Activated CD4-positive, alpha-beta T cell treated with anti-CD3 and anti-CD28 coated beads, Interleukin-2, amount 10 ng/mL, durations not matched to agents 24 days and 14 days (primary cell): ENCODE measurements around the gene KCNAB1. TPM values are rescaled to one million over a fixed set of nuclear protein-coding genes. Genes with fewer than 3 reads are reported as not detected.
"Not testable (repeated sequence)": the region's sequence is repeated elsewhere in the genome, so short reads cannot be mapped to it uniquely, and the experiment has no call there.

Source experiments
- DNase-seq: peaks from one replicate; pipeline ENCODE4 v3.0.0; 2022
- H3K27ac Mint-ChIP-seq: one replicate; pipeline ENCODE4 v1.8.0; 2022; ENCODE audit warnings: mild to moderate bottlenecking, mixed read lengths
- H3K27me3 Mint-ChIP-seq: one replicate; pipeline ENCODE4 v1.8.0; 2022; ENCODE audit warnings: mixed read lengths
- H3K36me3 Mint-ChIP-seq: one replicate; pipeline ENCODE4 v1.8.0; 2022; ENCODE audit warnings: low read depth, mild to moderate bottlenecking, mixed read lengths
- H3K4me1 Mint-ChIP-seq: one replicate; pipeline ENCODE4 v1.8.0; 2021; ENCODE audit warnings: mixed read lengths
- H3K4me3 Mint-ChIP-seq: one replicate; pipeline ENCODE4 v1.8.0; 2022; ENCODE audit warnings: mild to moderate bottlenecking, moderate library complexity, mixed read lengths
- H3K9me3 Mint-ChIP-seq: one replicate; pipeline ENCODE4 v1.8.0; 2021; ENCODE audit warnings: mixed read lengths
- intact Hi-C: fragments of 100-400 bp; cut with micrococcal nuclease; formaldehyde crosslinking; loops from one replicate; pipeline ENCODE4 v1.15.1; 2023
- total RNA-seq: library from RNA; stranded (reverse); gene quantifications from 2 replicates; pipeline ENCODE4 v1.2.3, GENCODE V29; 2022

Gene KCNAB1
- total RNA-seq, result not detected in 2 replicates

DNA sequence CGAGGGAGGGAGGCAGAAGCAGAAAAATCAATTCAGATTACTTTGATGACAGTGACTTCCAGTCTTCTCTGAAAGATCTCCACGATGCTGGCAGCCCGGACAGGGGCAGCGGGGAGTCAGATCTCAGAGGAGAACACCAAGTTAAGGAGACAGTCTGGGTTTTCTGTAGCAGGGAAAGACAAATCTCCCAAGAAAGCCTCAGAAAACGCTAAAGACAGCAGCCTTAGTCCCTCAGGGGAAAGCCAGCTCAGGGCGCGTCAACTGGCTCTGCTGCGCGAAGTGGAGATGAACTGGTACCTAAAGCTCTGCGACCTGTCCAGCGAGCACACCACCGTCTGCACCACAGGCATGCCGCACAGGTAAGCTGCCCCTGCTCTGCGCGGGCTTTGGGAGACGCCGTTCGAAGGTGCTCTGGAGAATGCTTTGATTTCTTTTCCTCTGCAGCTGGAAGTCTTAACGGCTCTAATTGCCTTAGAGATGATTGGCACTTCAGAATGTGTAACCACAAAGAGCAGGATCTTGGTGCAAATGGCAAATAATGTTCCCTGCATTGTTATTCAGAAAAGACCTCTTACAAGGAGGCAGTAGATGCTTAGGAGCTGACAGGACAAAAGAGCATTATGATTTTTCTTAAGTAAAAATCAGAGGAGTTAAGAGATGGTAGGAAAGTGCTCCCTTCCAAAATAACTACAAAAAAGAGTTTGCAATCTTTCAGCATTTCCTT, at the start of gene KCNAB1:
Gene KCNAB1, plus strand, starts transcription at position 51 of the 724 bp plus-strand sequence.
- no peaks in the 10 kb centered on the region for H3K9me3 Mint-ChIP-seq
- no peaks in the 10 kb centered on the region for H3K4me1 Mint-ChIP-seq
- H3K4me3 Mint-ChIP-seq, result no peak within 1 kb of the TSS
- DNase-seq, result no peak
- no peak within 1 kb of the TSS for H3K27ac Mint-ChIP-seq
- H3K27me3 Mint-ChIP-seq, result peaks cover 15% of the 10 kb centered on the region
- intact Hi-C loops, result no loop called here
- H3K36me3 Mint-ChIP-seq, result no peaks in the 10 kb centered on the region

DNA sequence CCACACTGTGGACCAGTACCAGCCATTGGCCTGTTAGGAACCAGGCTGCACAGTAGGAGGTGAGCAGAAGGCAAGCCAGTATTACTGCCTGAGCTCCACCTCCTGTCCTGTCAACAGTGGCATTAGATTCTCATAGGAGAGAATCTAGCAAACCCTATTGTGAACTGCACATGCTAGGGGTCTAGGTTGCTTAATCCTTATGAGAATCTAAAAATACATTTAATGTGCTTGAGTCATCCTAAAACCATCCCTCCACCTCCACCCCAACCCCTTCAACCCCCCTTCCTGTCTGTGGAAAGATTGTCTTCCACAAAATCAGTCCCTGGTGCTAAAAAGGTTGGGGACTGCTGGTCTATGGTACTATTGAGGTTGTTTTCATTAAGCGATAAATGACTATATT, 49.3 kb upstream of the KCNAB1 start:
- Mint-ChIP-seq H3K4me3 (no peak overlapping the region), H3K27ac (no peak overlapping the region), H3K4me1 (no peaks in the 10 kb centered on the region), H3K36me3 (no peaks in the 10 kb centered on the region), H3K27me3 (peaks cover 8% of the 10 kb centered on the region), H3K9me3 (no peaks in the 10 kb centered on the region)
- intact Hi-C loops, result no loop called here
- no peak for DNase-seq

- intact Hi-C loops, H3K36me3 Mint-ChIP-seq, H3K4me3 Mint-ChIP-seq, H3K4me1 Mint-ChIP-seq, H3K9me3 Mint-ChIP-seq, H3K27ac Mint-ChIP-seq: not testable (repeated sequence)
- peak; percentile 35 for DNase-seq
- peaks cover 18% of the 10 kb centered on the region for H3K27me3 Mint-ChIP-seq
These were observed 47.3 kb upstream of the KCNAB1 start for GRCh38 chr3:156072950-156073657.

GRCh38 chr3:156090126-156090525, 30.3 kb upstream of the KCNAB1 start:
- Mint-ChIP-seq H3K27ac (no peak overlapping the region), H3K27me3 (peaks cover 9% of the 10 kb centered on the region), H3K36me3 (no peaks in the 10 kb centered on the region), H3K9me3 (no peaks in the 10 kb centered on the region), H3K4me3 (no peak overlapping the region), H3K4me1 (no peaks in the 10 kb centered on the region)
- peak; percentile 40 for DNase-seq
- intact Hi-C loops, result no loop called here

GRCh38 chr3:156093964-156094363, 26.4 kb upstream of the KCNAB1 start:
- peak; percentile 37 for DNase-seq
- Mint-ChIP-seq H3K27me3 (peaks cover 11% of the 10 kb centered on the region), H3K4me3 (no peak overlapping the region), H3K9me3 (no peaks in the 10 kb centered on the region), H3K4me1 (no peaks in the 10 kb centered on the region), H3K27ac (no peak overlapping the region), H3K36me3 (no peaks in the 10 kb centered on the region)
- intact Hi-C loops, result no loop called here

GRCh38 chr3:156094391-156094790, 26.0 kb upstream of the KCNAB1 start:
- Mint-ChIP-seq H3K4me3 (no peak overlapping the region), H3K27ac (no peak overlapping the region), H3K4me1 (no peaks in the 10 kb centered on the region), H3K36me3 (no peaks in the 10 kb centered on the region), H3K9me3 (no peaks in the 10 kb centered on the region), H3K27me3 (peaks cover 11% of the 10 kb centered on the region)
- DNase-seq, result no peak
- intact Hi-C loops, result no loop called here

GRCh38 chr3:156095652-156096051, 24.7 kb upstream of the KCNAB1 start:
- intact Hi-C loops, DNase-seq, H3K27me3 Mint-ChIP-seq, H3K36me3 Mint-ChIP-seq, H3K27ac Mint-ChIP-seq, H3K9me3 Mint-ChIP-seq, H3K4me1 Mint-ChIP-seq, H3K4me3 Mint-ChIP-seq: not testable (repeated sequence)

DNA sequence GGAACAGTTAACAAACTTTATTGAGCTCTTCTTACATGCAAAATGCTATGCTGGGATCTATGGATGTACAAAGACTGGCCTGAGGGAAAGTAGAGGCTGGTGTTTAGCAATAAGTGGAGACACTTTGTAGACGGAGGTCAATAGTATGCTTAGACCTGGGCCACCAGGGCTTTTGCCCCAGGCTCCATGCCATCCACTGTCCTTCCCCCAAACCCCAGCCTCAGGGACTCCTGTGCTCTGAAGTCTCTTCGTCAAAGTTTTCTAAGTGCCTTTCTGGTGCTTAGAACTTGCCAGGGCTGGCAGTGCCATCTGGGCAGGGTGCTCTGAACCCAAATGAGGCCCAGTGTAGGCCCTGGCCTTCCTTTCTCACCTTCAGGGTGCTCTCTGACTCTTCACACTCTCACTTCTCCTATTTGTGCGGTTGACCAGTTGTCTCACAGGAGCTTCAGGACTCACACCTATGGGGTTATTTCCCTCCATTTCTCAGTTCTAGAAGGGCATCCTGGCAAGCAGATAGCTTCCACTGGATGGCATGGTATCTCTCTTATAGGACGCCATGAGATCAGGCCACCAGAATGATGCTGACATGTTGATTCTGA, 21.8 kb upstream of the KCNAB1 start:
- no peak overlapping the region for H3K4me3 Mint-ChIP-seq
- no peak overlapping the region for H3K27ac Mint-ChIP-seq
- no peak for DNase-seq
- no peaks in the 10 kb centered on the region for H3K9me3 Mint-ChIP-seq
- H3K27me3 Mint-ChIP-seq, result peaks cover 6% of the 10 kb centered on the region
- H3K4me1 Mint-ChIP-seq, result no peaks in the 10 kb centered on the region
- intact Hi-C loops, result no loop called here
- H3K36me3 Mint-ChIP-seq, result no peaks in the 10 kb centered on the region

- intact Hi-C loops, H3K4me1 Mint-ChIP-seq, H3K4me3 Mint-ChIP-seq: not testable (repeated sequence)
These were observed 21.0 kb upstream of the KCNAB1 start for GRCh38 chr3:156099348-156099747.

GRCh38 chr3:156099984-156100383, 20.4 kb upstream of the KCNAB1 start:
- H3K4me3 Mint-ChIP-seq, intact Hi-C loops, H3K27me3 Mint-ChIP-seq, H3K27ac Mint-ChIP-seq, H3K9me3 Mint-ChIP-seq, H3K36me3 Mint-ChIP-seq, H3K4me1 Mint-ChIP-seq, DNase-seq: not testable (repeated sequence)

More at GRCh38 chr3:156099348-156099747, 21.0 kb upstream of the KCNAB1 start:
- not testable (repeated sequence) for H3K9me3 Mint-ChIP-seq, H3K36me3 Mint-ChIP-seq, DNase-seq, H3K27me3 Mint-ChIP-seq, H3K27ac Mint-ChIP-seq

DNA sequence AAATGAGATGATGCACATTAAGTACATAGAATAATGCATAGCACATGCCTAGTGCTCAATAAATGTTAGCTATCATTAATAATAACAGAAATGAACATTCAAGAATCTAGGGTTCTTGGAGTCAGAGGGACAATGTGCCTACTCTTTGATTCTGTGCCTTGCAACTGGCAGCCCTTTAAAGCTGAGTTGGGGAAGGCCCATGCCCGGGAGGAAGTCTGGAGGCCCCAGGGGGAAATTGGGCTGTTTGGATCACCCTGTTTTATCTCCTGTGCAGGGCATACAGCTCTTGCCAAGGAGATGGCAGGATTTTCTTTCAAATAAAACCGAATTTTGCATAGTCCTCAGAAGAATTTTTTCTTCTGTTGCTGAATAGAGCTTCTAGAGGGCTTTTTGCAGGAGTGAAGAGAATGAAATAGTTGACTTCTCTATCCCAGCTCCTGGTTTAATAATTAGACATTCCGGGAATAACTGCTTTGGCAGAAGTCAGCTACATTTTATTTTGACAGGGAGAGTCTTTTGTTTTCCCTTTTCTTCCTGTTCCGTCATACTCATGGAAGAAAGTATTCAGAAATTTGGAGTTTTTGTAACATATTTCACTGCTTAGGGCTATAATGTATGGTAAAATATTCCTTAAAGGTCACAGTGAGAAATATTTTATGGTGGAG, 18.0 kb upstream of the KCNAB1 start:
- H3K4me1 Mint-ChIP-seq, result no peaks in the 10 kb centered on the region
- H3K9me3 Mint-ChIP-seq, result no peaks in the 10 kb centered on the region
- no peaks in the 10 kb centered on the region for H3K36me3 Mint-ChIP-seq
- no peak overlapping the region for H3K27ac Mint-ChIP-seq
- peaks cover 2% of the 10 kb centered on the region for H3K27me3 Mint-ChIP-seq
- intact Hi-C loops, result no loop called here
- no peak for DNase-seq
- no peak overlapping the region for H3K4me3 Mint-ChIP-seq

- Mint-ChIP-seq H3K27ac (no peak overlapping the region), H3K36me3 (no peaks in the 10 kb centered on the region), H3K4me3 (no peak overlapping the region), H3K9me3 (no peaks in the 10 kb centered on the region), H3K4me1 (no peaks in the 10 kb centered on the region), H3K27me3 (peaks cover 6% of the 10 kb centered on the region)
- DNase-seq, result no peak
- intact Hi-C loops, result no loop called here
These were observed 13.5 kb upstream of the KCNAB1 start for GRCh38 chr3:156106721-156107373.

GRCh38 chr3:156107504-156107903, 12.9 kb upstream of the KCNAB1 start:
- no peaks in the 10 kb centered on the region for H3K4me1 Mint-ChIP-seq
- H3K9me3 Mint-ChIP-seq, result no peaks in the 10 kb centered on the region
- DNase-seq, result no peak
- H3K36me3 Mint-ChIP-seq, result no peaks in the 10 kb centered on the region
- H3K4me3 Mint-ChIP-seq, result no peak overlapping the region
- H3K27ac Mint-ChIP-seq, result no peak overlapping the region
- intact Hi-C loops, result no loop called here
- H3K27me3 Mint-ChIP-seq, result peaks cover 6% of the 10 kb centered on the region
